ENCODE results near the gene GNG12. TPM values are rescaled to one million over a fixed set of nuclear protein-coding genes. Genes with fewer than 3 reads are reported as not detected.

The GNG12 gene
- total RNA-seq, 2 donors from 2014 or later = 116 to 137 TPM

GRCh38 chr1:67789551-67789950 lies 43.7 kb downstream of the GNG12 start:
- no peak overlapping the region for H3K4me3 ChIP-seq
- H3K4me1 ChIP-seq (ENCODE audit: control insufficient read depth in 1 of 2, low read depth in 2 of 2) = peaks cover 53 to 88% of the 10 kb centered on the region in 2 donors
- no peaks in the 10 kb centered on the region for H3K27me3 ChIP-seq (replicated peaks; ENCODE audit: insufficient read depth)
- ATAC-seq (ENCODE audit: insufficient number of reproducible peaks, low FRiP score, low read depth) (no peak), DNase-seq (ENCODE audit: low spot score) (no peak)
- TF ChIP-seq CTCF (IDR thresholded peaks at IDR 0.05) = no peak
- no peaks in the 10 kb centered on the region for H3K36me3 ChIP-seq
- H3K27ac ChIP-seq = peak overlapping the region; percentile 11 to 82
- H3K9me3 ChIP-seq = no peaks in the 10 kb centered on the region

- peak overlapping the region; percentile 9 for H3K4me3 ChIP-seq
- TF ChIP-seq CTCF (IDR thresholded peaks at IDR 0.05) = no peak
- no peaks in the 10 kb centered on the region for H3K36me3 ChIP-seq
- peaks cover 48 to 81% of the 10 kb centered on the region in 2 donors for H3K4me1 ChIP-seq (ENCODE audit: control insufficient read depth in 1 of 2, low read depth in 2 of 2)
- no peaks in the 10 kb centered on the region for H3K9me3 ChIP-seq
- no peak for ATAC-seq (ENCODE audit: insufficient number of reproducible peaks, low FRiP score, low read depth)
- no peaks in the 10 kb centered on the region for H3K27me3 ChIP-seq (replicated peaks; ENCODE audit: insufficient read depth)
- no peak for DNase-seq (ENCODE audit: low spot score)
- H3K27ac ChIP-seq = peak overlapping the region in 1 of 2 donors; percentile 82
Measured at GRCh38 chr1:67788904-67789303, 44.4 kb downstream of the GNG12 start.

- TF ChIP-seq CTCF (IDR thresholded peaks at IDR 0.05) = no peak
- Histone ChIP-seq H3K27ac (peak overlapping the region in 1 of 2 donors; percentile 82), H3K9me3 (no peaks in the 10 kb centered on the region), H3K4me1 (ENCODE audit: control insufficient read depth in 1 of 2, low read depth in 2 of 2) (peaks cover 43 to 75% of the 10 kb centered on the region in 2 donors), H3K27me3 (replicated peaks; ENCODE audit: insufficient read depth) (no peaks in the 10 kb centered on the region), H3K36me3 (no peaks in the 10 kb centered on the region), H3K4me3 (peak overlapping the region; percentile 9)
- DNase-seq (ENCODE audit: low spot score) (no peak), ATAC-seq (ENCODE audit: insufficient number of reproducible peaks, low FRiP score, low read depth) (no peak)
Measured at GRCh38 chr1:67788238-67788790, 45.0 kb downstream of the GNG12 start.

GRCh38 chr1:67787746-67788145 lies 45.5 kb downstream of the GNG12 start:
- Histone ChIP-seq H3K4me1 (ENCODE audit: control insufficient read depth in 1 of 2, low read depth in 2 of 2) (peaks cover 38 to 70% of the 10 kb centered on the region in 2 donors), H3K36me3 (no peaks in the 10 kb centered on the region), H3K27ac (peak overlapping the region in 1 of 2 donors; percentile 82), H3K27me3 (replicated peaks; ENCODE audit: insufficient read depth) (no peaks in the 10 kb centered on the region), H3K9me3 (no peaks in the 10 kb centered on the region), H3K4me3 (no peak overlapping the region)
- no peak for ATAC-seq (ENCODE audit: insufficient number of reproducible peaks, low FRiP score, low read depth)
- DNase-seq (ENCODE audit: low spot score) = no peak
- TF ChIP-seq CTCF (IDR thresholded peaks at IDR 0.05) = no peak

GRCh38 chr1:67785847-67786753 lies 47.2 kb downstream of the GNG12 start:
- no peaks in the 10 kb centered on the region for H3K36me3 ChIP-seq
- peaks cover 24 to 60% of the 10 kb centered on the region in 2 donors for H3K4me1 ChIP-seq (ENCODE audit: control insufficient read depth in 1 of 2, low read depth in 2 of 2)
- no peak for TF ChIP-seq CTCF (IDR thresholded peaks at IDR 0.05)
- H3K9me3 ChIP-seq = no peaks in the 10 kb centered on the region
- no peaks in the 10 kb centered on the region for H3K27me3 ChIP-seq (replicated peaks; ENCODE audit: insufficient read depth)
- peak overlapping the region; percentile 9 to 37 for H3K27ac ChIP-seq
- ATAC-seq (ENCODE audit: insufficient number of reproducible peaks, low FRiP score, low read depth) = no peak
- no peak for DNase-seq (ENCODE audit: low spot score)
- H3K4me3 ChIP-seq = no peak overlapping the region
